ENCODE results near the gene CSH2. TPM values are rescaled to one million over a fixed set of nuclear protein-coding genes. Genes with fewer than 3 reads are reported as not detected.

CSH2 gene
- total and polyA plus RNA-seq, 2 of the 8 experiments (the other 6 are each of a cell fraction or from before 2014, with no cell fraction given) = 0.43 TPM; not detected in 1

DNA sequence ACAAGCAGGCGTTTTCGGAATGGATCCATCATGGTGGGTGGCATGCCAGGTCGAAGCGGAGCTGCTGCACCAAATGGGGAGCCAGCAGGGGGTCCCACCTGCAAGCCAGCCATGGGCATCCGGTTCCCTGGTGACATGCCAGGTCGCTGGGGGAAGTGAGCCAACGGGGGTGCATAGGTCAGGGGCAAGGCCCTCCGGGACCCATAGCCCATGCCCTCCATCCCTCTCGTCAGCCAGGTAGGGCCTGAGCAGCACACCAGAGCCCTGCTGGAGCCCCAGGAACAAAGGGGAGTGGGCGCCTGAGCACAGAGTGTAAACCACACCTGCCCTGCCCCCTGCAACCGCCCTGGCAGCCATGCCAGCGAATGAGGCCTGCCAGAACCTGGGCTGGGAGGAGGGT is 36.0 kb downstream of the CSH2 start (continued):
- TF ChIP-seq, protein P1, sequence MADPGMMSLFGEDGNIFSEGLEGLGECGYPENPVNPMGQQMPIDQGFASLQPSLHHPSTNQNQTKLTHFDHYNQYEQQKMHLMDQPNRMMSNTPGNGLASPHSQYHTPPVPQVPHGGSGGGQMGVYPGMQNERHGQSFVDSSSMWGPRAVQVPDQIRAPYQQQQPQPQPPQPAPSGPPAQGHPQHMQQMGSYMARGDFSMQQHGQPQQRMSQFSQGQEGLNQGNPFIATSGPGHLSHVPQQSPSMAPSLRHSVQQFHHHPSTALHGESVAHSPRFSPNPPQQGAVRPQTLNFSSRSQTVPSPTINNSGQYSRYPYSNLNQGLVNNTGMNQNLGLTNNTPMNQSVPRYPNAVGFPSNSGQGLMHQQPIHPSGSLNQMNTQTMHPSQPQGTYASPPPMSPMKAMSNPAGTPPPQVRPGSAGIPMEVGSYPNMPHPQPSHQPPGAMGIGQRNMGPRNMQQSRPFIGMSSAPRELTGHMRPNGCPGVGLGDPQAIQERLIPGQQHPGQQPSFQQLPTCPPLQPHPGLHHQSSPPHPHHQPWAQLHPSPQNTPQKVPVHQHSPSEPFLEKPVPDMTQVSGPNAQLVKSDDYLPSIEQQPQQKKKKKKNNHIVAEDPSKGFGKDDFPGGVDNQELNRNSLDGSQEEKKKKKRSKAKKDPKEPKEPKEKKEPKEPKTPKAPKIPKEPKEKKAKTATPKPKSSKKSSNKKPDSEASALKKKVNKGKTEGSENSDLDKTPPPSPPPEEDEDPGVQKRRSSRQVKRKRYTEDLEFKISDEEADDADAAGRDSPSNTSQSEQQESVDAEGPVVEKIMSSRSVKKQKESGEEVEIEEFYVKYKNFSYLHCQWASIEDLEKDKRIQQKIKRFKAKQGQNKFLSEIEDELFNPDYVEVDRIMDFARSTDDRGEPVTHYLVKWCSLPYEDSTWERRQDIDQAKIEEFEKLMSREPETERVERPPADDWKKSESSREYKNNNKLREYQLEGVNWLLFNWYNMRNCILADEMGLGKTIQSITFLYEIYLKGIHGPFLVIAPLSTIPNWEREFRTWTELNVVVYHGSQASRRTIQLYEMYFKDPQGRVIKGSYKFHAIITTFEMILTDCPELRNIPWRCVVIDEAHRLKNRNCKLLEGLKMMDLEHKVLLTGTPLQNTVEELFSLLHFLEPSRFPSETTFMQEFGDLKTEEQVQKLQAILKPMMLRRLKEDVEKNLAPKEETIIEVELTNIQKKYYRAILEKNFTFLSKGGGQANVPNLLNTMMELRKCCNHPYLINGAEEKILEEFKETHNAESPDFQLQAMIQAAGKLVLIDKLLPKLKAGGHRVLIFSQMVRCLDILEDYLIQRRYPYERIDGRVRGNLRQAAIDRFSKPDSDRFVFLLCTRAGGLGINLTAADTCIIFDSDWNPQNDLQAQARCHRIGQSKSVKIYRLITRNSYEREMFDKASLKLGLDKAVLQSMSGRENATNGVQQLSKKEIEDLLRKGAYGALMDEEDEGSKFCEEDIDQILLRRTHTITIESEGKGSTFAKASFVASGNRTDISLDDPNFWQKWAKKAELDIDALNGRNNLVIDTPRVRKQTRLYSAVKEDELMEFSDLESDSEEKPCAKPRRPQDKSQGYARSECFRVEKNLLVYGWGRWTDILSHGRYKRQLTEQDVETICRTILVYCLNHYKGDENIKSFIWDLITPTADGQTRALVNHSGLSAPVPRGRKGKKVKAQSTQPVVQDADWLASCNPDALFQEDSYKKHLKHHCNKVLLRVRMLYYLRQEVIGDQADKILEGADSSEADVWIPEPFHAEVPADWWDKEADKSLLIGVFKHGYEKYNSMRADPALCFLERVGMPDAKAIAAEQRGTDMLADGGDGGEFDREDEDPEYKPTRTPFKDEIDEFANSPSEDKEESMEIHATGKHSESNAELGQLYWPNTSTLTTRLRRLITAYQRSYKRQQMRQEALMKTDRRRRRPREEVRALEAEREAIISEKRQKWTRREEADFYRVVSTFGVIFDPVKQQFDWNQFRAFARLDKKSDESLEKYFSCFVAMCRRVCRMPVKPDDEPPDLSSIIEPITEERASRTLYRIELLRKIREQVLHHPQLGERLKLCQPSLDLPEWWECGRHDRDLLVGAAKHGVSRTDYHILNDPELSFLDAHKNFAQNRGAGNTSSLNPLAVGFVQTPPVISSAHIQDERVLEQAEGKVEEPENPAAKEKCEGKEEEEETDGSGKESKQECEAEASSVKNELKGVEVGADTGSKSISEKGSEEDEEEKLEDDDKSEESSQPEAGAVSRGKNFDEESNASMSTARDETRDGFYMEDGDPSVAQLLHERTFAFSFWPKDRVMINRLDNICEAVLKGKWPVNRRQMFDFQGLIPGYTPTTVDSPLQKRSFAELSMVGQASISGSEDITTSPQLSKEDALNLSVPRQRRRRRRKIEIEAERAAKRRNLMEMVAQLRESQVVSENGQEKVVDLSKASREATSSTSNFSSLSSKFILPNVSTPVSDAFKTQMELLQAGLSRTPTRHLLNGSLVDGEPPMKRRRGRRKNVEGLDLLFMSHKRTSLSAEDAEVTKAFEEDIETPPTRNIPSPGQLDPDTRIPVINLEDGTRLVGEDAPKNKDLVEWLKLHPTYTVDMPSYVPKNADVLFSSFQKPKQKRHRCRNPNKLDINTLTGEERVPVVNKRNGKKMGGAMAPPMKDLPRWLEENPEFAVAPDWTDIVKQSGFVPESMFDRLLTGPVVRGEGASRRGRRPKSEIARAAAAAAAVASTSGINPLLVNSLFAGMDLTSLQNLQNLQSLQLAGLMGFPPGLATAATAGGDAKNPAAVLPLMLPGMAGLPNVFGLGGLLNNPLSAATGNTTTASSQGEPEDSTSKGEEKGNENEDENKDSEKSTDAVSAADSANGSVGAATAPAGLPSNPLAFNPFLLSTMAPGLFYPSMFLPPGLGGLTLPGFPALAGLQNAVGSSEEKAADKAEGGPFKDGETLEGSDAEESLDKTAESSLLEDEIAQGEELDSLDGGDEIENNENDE (IDR thresholded peaks at IDR 0.05; ENCODE audit: insufficient replicate concordance, low read length) = no peak
- no peak for TF ChIP-seq SIRT6 (IDR thresholded peaks at IDR 0.05; ENCODE audit: low read length)
- TF ChIP-seq TEAD4 (IDR thresholded peaks at IDR 0.05; ENCODE audit: low read depth, low read length) = no peak
- no peak for TF ChIP-seq RBBP5 (IDR thresholded peaks at IDR 0.05; ENCODE audit: borderline replicate concordance, low read depth, low read length)
- TF ChIP-seq, protein P2, sequence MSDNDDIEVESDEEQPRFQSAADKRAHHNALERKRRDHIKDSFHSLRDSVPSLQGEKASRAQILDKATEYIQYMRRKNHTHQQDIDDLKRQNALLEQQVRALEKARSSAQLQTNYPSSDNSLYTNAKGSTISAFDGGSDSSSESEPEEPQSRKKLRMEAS (IDR thresholded peaks at IDR 0.05) = no peak
- no peak for TF ChIP-seq NANOG (IDR thresholded peaks at IDR 0.05; ENCODE audit: insufficient read depth, low read depth, low read length, poor library complexity, severe bottlenecking)
- no peak for TF ChIP-seq SAP30 (IDR thresholded peaks at IDR 0.05; ENCODE audit: insufficient read depth, insufficient replicate concordance, low read length)
- TF ChIP-seq HDAC6 (IDR thresholded peaks at IDR 0.05; ENCODE audit: low read depth, low read length) = no peak
- no peak for TF ChIP-seq RAD21 (IDR thresholded peaks at IDR 0.05 in 1 of 2, conservative IDR thresholded peaks at IDR 0.05 in 1 of 2; ENCODE audit: low read depth in 2 of 2, low read length in 2 of 2)
- no peak for TF ChIP-seq YY1 (IDR thresholded peaks at IDR 0.05; ENCODE audit: low read depth, low read length)
- TF ChIP-seq KDM4A (IDR thresholded peaks at IDR 0.05; ENCODE audit: low read depth, low read length, severe bottlenecking) = no peak

Data from H1 (cell line).